GM18870 (cell line): Measurements from ENCODE around the gene SLC66A3.

Experiments
- ATAC-seq: cut with Tn5 transposase; IDR thresholded peaks from one replicate; pipeline ENCODE4 v1.9.1; 2021; ENCODE audit warnings: moderate library complexity; ENCODE audit not compliant: unreplicated experiment

SLC66A3 gene

DNA sequence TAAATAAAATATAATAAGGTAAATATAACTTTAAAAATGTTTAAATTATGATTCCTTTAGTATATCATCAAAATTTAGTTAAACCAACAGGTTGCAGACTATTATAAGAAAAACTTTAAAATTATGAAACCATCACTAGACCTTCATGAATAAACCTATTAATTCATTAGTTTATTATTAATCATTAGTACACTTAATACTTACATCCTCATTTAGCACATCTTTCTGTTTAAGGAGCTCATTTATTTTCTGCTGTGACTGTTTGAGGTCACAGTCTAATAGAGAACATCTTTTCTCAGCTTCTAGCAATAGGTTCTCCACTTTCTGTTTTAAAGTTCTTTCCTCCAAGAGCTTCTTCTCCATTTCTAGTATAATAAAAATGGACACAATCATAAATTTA lies 52.8 kb downstream of the SLC66A3 start:
- ATAC-seq = no peak

DNA sequence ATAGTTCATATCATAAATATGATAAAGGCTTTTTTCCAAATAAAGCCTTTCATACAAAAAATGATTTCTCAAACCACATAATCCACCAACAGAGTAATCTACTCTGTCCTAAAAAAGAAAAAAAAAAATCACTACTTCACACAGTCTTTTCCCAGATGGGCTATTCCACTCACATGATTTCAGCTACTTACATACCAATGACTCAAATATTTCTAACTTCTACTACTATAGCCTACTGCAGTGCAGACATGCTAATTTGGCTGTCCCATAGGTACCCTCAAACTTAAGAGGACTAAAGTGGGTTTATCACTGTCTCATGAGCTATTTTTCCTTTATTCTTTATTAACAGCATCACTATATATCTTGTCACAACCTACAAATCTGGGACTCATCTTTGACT lies 57.4 kb downstream of the SLC66A3 start:
- no peak for ATAC-seq

DNA sequence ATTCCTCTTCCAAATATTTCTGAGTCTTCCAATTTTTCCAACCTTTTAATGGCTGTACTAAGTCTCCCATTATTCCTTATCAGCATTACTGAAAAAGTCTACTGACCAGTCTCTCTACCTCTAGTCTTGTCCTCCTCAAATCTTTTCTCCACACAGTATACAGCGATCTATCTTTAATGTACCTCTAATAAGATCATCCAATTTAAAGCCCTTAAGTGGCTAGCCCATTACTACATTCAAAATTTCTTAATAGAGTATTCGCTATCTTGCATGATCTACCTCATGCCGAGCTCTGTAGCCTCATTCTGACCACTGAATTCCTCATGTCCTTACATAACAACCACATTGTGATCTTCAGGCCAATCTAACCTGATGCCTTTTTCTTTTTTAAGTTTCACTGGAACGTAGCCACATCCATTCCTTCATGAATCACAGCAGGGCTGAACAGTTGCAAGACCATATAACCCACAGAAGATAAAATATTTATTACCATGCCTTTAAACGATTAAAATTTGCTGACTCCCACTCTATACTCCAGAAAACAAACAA lies 57.9 kb downstream of the SLC66A3 start:
- ATAC-seq = no peak

DNA sequence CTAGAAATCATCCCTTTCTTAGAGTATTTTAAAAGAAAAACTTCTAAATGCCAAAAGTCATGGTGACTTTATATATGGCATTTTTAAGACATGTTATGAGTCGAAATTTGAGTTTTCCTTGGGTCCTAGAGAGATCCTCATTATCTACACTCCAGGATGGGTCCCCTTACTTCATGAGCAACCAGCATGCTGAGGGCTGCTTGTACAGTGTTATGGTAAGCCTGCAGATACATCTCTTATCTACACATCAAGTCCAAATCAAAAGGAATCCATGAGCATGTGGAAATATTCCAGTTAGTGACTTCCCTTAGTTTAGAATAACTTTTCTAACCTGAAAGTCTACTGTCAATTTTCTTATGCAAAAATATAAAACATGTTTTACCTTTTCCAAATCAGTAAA lies 58.7 kb downstream of the SLC66A3 start:
- no peak for ATAC-seq

DNA sequence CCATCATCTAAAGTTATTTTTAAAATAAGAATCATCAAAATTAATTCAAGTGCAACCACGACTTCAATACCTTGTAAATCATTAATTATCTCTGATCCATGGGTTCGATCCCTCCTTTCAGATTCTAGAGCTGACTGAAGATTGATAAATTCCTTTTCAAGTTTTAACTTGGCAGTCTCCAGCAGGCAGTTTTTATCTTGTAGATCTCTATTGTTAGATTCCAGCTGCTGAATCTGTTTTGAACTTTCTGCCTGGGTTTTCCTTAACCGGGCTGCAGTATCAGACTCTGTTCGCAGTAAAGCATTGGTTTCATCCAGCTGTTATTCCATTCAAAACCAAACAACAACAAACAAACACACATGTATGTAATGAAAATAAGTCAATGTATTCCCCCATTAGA lies 59.5 kb downstream of the SLC66A3 start:
- ATAC-seq = no peak

DNA sequence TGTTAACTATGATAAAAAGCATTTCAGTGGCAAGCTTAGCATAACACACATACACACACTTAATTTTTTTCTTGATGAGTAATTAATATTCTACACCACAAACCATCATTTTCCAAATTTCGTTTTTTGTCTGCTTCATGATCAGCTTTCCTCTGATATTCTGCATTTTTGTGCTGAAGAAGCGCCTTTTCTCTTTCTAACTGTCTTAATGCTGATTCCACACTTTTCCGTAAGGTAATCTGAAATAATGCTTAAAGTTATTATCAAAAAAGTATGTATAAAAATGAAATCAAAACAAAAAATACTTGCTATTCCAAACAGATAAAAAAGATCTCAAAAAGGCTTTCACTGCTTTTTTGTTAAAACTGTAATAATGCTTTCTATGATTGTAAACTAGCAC lies 60.1 kb downstream of the SLC66A3 start:
- no peak for ATAC-seq

DNA sequence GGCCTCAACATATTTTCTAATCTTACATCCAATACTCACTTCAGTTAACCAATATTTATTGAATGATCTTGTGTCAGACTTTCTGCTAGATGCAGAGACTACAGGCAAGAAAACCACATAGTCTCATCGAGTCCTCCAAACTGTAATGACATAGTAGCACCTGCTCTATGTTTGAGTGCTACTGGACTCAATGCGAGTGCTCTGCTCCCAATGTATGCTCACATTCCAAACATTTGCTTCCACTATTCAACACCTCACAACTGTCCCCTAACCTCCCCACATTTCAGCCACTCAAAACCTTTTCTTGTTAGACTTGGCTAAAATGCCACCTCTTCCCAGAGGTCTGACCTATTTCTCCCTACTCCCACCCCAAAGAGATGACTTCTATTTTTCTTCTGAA lies 65.2 kb downstream of the SLC66A3 start:
- ATAC-seq = no peak

DNA sequence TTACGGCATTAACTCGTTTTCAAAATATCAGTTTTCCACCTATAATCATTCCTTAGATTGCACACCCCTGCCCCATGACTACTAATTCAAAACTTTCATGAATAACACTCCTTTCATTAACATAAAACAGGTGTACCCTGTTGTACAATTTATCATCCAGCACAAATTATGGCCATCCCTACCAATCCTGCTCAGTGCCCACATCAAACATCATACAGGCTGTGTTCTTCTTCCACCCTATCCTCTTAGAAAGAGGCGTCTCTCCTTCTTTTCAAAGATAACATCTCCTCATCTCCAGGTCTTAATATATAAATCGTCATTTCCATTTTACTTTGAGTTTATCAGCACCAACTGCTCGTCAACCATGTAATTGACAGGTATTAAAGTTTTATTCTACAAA lies 67.6 kb downstream of the SLC66A3 start:
- ATAC-seq = no peak

DNA sequence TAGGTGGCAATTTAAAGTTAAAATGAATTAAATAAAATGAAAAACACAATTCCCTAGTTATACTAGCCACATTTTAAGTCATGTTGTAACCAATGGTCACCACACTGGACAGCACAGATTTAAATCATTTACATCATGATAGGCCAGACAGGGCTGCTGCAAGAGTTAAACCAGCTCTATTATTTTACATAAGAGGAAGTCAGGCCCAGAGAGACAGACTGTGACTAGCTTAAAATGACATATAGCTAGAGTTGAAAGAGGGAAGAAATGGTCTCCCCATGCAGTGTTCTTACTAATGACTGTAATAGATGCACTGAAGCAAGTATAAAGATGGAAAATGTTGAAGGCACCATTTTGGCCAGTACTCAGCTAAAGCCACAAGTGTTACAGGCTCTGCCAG lies 69.6 kb downstream of the SLC66A3 start:
- ATAC-seq = no peak

DNA sequence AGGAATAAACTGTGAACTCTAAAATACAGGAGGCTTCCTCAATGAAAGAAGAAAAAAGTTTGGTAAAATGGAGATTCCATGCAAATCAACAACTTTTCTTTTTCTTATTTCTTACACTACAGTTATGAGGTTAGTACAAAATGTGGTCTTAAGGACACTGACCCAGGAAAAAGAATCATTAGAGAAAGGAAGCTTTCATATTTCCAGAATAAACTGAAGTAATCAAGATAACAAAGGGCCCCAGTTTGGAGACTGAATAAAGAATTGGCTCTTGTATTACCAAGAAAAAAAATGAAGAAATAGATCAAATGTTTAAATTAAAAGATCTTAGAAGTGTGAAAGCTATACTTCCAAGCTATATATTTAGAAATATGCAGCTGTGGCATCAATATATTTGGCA lies 72.3 kb downstream of the SLC66A3 start:
- no peak for ATAC-seq
